NCI-H128 (cell line): ENCODE data around the gene MACROD1.
"Not testable (repeated sequence)": the region's sequence is repeated elsewhere in the genome, so short reads cannot be mapped to it uniquely, and the experiment has no call there.

ENCODE experiments used
- DNase-seq: peaks from one replicate; lab custom pipeline; 2025; ENCODE audit not compliant: unreplicated experiment; lab: John Stamatoyannopoulos, UW

MACROD1 gene

DNA sequence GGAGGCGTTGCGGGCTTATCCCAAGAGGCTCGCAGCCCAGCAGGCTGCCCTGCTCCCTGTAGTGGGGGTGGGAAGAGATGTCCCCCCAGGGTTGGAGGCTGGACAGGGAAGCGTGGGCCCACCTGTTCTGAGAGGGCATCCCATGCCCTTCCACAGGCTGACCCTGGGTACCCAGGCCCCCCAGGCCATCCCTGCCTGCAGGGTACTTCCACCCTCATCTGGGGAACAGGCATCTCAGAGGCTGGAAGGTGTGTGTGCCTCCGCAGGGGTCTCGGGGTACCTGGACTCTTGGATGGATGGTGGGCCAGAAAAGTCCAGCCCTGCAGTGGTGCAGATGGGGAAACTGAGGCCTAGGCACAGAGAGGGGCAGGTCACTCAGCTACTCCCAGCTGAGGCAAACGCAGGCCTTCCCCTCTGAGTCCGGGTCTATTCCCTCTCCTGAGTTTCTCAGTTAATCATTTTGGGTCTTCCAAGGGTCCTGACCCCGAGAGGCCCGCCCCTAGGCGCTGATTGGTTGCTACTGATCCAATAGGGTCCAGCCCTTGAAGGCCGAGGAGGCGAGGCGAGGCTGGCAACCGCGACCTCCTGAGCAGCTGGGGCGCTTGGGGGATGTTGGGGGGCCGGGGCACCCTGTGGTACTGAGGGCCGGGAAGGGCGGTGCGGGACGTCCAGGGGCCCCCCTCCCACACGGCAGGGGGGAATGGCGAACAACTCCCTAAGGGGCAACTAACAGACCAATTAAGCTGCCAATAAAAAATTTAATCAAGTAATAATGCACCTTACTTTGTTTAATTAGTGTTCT, 106.4 kb downstream of the MACROD1 start:
- no peak for DNase-seq

DNA sequence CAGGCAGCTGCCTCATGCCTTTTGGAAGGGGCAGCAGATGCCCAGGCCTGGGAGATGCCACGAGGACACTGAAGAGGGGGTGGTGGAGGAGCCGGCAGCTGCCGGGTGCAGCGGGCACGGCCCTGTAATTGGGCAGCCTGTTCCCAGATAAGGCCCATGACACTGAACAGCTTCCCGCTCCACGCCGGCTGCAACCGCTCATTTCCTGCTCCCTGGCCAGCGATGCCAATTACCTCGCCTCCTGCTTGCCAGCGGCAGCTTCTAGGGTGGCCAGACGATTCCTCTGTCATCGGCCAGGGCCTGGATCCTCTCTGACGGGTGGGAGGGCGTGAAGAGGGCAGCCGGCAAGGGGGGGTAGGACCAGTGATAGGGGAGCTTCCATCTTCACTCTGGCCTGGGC, 107.4 kb downstream of the MACROD1 start:
- DNase-seq: no peak

DNA sequence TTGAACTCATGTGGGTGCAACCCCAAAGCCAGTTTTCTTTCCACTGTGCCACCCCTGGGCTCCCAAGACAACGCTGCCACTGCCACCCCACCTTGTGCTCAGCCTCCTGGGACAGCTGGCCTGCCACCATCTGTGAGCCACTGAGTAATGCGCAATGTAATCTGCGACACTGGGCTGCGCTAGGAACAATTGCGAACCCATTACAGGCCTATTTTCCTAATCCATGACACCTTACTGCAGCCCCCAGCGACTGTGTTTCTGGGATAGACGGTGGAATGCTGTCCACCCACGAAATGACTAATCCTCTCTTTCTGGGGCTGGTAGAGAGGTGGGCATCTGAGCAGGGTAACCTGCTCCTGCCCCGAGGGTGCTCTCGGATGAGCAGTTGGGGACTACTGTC, 108.0 kb downstream of the MACROD1 start:
- no peak for DNase-seq

DNA sequence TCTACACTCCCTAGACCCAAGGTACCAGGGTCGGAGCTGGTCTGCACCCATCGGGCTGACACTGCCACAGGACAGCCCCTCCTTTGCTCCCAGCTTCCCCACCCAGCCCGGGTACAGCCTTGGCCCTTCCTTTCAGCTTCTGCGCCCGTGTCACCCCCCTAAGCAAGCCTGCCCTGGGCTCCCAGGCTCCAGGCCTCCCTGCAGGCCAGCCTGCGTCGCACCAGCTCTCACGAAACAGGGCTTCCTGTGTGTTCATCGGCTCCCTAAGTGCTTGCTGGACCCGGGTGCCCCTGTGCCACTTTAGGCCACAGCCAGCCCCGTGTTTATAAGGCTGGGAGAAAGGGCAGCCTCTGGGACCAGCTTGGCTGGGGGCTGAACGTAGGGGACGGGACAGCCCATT, 109.1 kb downstream of the MACROD1 start:
- DNase-seq: no peak

DNA sequence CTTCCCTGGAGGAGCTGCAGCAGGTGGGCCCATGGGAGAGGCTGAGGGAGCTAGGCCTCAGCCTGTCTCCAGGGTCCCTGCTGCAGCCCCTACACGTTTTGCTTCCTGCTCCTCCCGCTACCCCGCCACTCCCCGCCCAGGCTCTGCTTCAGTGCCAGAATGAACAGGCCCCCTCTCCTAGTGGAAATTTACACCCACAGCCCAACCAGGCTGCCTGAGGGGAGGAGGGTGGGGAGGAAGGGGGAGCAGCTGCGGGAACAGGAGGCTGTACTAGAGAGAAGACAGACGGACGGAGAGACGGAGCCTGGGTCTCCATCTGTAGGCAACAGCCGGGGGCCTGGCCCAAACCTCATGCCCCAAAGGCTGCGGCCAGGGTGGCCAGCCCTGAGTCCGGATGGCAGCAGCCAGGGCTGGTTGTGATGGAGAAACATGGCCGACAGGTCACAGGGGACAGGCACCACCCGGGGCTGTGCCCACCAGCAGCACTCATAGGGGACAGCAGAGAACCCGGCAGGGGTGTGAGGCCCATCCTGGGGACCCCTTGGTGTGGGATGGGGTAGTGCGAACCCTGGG, 109.6 kb downstream of the MACROD1 start:
- DNase-seq: no peak

DNA sequence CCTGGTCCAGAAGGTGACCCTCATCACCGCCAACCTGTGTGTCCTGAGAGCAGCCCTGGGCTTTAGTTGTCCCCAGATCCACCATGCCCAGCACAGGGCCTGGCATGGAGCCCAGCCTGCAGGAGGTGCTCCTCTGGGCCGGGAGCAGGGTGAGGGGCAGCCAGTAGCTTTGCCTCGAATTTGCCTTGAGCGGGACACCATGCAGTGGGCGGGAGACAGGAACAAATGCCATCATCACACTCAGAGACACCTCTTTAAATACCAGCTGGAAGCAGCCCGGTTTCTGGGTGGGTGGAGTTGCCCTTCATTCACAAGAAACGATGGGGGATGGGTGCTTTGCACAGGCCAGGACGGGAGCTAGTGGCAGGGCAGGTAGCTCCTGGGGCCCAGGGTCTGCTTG, 110.8 kb downstream of the MACROD1 start:
- DNase-seq: no peak

DNA sequence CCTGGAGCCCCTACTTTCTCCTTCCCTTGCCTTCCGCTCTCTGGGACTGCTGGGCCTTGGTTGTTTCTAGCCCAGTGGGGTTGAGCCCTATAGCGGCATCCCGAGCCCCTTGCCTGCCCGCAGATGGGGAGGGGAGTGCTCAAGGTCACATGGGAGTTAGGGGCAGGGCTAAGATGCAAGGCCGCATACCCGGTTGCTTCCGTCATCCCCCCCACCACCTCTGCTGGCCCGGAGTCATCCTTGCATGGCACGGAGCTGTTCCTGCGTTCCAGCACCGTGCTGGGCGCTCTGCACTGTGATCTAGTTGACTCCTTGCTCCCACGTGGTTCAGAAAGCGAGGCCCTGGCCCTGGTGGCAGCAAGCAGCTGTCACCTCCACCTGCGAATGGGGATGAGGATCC, 112.2 kb downstream of the MACROD1 start:
- DNase-seq: no peak

DNA sequence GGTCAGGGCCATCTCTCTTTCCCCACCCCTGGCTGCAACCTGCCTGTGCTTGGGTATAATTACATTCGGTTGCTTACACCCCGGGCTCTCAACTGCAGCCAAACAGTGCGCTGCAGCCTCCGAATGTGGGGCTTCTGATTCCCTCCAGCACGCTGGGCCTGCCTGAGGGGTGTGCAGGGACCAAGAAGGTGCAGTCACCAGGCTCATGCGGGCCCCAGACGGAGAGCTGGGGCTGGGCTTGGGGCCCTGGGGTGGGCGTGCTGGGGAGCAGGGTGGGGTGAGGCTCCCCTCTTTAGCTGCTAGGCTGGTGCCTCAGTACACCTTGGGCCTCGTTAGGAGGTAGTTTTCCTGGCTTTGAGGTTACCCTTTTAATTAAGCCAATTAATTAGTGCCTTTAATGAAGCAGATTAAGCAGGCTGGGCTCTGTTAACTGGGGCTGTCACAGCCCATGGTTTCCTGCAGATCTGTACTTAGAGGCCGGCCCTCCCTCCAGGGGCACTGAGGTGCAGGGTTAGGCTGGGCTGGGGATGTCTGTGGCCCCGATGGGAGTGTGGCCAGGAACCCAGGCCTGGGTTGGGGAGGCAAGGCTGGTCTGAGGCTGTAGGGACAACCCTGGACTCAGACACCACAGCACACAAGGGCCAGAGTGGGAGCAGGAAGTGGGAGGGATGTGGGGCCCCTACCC, 112.8 kb downstream of the MACROD1 start:
- no peak for DNase-seq

DNA sequence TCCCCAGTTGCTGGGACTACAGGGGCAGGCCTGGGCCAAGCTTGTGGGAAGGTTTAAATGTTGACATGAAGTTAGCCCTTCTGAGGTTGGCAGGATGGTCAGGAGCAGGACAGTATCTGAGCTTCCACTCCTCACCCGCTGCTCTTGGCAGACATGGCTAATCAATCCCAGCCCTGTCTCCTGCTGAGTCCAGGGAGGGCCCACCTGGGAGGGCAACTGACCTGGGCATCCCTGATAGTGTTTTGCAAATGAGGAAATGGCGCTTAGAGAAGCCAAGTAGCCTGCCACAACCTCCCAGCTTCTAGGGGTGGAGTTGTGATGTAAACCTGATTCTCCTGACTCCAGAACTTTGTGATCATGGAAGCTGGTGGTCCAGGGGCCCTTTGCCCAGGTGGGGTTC, 113.5 kb downstream of the MACROD1 start:
- DNase-seq: no peak

DNA sequence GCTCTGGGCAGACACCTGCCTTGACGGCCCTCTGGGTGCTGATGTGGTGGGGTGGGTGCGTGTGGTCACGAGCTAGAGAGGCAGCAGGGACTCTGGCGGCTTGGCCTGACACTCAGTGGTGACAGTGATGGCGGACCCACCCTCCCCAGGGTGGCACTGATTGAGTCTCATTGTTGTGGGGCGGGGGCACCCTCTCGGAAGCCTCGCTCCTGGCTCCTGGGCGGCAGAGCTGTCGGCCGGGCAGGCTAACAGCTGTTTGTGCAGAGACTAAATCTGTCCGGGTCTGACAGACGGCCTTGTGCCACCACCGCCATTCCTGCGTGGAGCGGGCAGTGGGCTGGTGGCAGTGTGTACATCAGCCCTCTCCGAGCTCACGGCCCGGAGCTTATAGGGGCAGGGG, 114.6 kb downstream of the MACROD1 start:
- DNase-seq: no peak

DNA sequence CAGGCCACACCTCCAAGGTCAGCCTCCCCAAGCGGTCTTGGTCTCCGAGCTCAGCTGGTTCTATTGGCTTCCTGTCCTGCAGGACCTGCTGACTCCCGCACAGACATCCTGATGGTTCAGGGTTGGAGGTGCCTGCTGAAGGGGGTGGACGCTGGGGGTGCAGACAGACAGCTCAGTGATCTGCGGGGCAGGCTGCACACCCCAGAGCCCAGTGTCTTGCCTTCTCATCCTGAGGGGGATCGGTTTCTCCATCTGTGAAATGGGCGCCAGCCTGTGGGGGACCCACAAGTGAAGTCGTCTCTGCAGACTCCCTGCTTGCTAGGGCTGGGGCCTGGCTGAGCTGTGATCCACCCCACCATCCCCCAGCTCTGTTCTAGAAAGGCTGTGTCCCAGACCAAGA, 116.4 kb downstream of the MACROD1 start:
- DNase-seq: no peak

DNA sequence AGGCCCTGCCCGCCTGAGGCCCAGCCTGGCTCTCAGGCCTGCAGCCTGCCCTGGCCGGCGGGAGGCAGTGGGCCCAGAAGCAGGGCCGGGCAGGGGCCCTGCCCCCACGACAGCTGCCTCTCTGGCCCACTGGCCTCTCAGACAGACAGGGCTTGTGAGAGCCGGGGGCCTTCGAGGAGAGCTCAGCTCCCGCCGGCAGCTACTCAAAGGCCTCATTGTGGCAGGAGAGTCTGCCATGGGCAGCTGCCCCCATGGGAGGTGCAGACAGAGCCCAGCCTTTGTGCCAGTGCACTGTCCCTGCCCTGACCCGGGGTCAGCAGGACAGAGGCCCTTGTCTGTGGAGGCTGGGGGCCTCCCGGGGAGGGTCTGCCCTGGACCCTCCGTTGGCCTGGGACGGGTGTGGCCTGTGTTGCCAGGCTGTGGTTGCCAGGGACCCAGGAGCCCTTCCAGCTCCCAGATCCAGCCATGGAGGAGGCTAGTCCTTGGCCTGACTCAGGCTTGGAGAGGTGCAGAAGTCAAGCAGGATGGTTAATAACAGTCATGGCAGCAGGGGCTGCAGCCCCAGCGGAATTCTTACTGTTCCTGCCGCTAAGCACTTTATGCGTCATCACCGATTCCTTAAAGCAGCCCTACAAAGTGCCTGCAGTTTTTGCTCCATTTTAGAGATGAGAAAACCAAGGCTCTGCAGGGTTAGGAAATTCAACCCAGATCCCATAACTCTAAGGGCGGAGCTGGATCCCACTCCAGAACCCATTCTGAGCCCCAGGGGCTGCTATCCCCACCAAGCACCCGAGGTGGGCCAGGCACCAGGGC, 117.7 kb downstream of the MACROD1 start:
- no peak for DNase-seq

DNA sequence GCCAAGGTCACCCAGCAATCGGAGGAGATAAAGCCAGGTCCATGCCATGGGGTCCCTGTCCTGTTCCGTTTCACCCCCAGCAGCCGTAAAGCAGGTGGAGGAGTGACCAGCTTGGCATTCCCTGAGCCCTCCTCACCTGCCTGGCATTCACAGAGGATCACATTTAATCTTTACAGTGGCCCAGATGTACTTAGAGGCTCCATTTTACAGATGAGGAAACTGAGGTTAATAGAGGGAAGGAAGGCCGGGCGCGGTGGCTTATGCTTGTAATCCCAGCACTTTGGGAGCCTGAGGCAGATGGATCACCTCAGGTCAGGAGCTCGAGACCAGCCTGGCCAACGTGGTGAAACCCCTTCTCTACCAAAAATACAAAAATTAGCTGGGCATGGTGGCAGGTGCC, 118.5 kb downstream of the MACROD1 start:
- DNase-seq: not testable (repeated sequence)

DNA sequence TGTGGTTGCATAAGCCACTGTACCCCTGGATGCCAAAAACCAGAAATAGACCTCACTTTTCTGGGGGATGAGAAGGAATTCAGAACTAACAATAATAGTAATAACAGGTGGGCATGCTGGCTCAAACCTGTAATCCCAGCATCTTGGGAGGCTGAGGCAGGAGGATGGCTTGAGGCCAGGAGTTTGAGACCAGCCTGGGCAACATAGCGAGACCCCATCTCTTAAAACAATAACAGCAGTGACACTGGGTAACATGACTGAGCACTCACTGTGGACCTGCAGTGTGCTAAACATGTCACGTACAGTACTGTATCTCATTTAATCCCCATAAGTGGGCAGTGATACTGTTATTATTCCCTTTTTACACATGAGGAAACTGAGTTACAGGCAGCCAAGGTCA, 120.2 kb downstream of the MACROD1 start:
- DNase-seq: no peak

DNA sequence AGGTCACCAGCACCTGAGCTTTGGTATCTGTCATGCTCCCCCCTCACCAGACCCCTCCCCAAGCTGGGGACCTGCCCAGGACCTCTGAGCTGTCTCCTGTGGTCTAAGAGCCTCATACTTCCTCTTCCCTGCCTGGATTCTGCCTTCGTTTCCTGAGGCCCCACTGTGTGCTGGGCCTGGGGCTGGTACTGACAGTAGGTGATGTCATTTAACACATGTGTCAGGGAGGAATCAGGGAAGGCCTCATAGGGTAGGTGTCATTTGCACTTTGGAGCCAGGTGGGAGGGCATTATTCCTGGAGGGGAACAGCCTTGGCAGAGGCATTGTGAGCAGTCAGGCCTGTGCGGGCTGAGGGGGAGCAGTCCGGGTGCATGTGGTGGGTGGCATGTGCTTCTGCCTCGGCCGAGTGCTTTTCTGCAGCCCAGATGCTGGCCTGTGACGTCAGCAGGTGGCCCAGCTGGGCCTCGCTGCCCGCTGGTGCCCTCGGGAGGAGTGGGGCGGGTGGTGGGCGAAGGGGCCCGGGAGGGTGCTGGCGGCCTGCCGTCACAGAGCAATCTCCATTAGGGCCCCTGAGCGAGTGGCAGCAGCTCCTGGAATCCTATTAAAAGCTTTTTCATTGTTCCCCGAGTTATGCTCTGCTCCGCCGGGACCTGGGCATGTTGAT, 121.1 kb downstream of the MACROD1 start:
- DNase-seq: peak; percentile 37

DNA sequence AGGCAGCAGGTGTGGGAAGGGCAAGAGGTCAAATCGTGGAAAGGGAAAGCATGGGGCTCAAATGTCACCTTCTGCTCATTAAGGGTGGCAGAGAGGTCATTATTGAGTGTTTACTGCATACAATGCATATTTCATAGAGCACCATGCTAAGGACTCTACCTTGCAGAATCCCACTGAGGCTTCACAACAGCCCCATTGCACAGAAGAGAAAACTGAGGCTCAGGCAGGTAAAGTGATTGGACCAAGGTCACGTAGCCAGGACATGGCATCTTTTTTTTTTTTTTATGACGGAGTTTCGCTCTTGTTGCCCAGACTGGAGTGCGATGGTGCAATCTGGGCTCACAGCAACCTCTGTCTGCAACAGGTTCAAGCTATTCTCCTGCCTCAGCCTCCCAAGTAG, 122.4 kb downstream of the MACROD1 start:
- DNase-seq: no peak

DNA sequence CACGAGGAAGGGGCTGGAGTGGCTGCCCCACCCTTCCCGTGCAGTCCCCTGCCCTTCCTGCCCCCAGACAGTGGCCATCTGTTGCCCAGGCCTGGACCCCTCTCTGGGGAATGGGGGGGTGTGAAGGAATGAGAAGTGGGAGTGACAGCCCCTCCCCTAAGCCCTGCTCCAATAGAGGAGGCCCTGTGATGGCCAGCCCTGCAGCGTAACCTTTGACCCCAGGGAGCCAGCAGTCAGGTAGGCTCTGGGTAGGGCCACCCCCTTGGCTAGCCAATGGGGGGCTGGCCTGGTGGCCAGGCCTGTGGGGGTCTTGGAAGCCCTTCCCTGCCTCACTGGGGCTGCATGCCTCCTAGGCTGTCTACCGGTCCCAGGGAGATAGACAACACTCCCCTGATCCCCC, 123.6 kb downstream of the MACROD1 start:
- DNase-seq: no peak

DNA sequence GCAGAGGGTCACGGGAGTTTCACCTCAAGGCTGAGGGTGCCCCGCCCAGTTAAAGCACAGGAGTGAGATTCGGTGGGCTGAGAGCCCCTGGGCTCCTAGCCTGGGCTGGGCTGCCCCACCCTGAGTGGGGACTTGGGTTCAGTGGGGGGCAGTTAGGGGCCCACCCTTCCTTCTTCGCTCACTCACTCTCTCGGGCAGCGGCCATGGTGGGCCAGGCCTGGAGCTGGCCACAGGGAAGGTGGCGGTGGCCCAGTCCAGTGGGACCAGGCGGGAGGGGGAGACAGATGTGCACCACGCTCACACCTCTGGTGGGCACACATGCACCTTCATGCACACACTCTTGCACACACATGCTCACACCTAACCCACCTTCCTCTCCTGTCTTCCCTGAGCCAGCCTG, 124.1 kb downstream of the MACROD1 start:
- no peak for DNase-seq

DNA sequence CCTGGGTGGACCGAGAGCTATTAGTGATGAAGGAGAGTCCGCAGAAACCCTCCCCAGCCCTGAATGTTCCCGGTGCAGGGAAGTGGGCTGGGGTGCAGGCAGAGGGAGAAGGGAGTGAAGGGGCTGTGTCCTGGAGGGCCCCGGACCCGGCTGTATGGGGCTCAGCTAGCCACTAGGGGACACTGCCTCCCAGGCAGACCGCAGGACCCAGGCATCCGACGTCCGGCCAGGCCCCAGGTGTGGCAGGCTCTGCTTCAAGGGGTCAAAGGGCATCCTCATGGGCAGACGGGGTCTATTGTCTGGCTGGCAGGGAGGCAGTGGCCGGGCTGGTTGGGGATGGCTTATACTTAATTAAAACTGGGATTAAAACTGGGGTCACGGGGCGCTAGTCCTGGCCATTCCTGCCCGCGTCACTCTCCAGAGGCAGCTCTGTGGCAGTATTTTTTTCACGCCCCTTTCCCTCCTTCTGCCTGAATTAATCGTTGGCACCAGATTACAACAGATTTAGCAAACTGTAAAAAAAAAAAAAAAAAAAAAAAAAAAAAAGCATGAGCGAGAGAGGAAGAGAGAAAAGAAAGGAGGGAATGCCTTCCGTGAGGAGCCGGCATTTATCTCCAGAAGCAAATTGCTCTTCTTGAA, 125.1 kb downstream of the MACROD1 start:
- no peak for DNase-seq

DNA sequence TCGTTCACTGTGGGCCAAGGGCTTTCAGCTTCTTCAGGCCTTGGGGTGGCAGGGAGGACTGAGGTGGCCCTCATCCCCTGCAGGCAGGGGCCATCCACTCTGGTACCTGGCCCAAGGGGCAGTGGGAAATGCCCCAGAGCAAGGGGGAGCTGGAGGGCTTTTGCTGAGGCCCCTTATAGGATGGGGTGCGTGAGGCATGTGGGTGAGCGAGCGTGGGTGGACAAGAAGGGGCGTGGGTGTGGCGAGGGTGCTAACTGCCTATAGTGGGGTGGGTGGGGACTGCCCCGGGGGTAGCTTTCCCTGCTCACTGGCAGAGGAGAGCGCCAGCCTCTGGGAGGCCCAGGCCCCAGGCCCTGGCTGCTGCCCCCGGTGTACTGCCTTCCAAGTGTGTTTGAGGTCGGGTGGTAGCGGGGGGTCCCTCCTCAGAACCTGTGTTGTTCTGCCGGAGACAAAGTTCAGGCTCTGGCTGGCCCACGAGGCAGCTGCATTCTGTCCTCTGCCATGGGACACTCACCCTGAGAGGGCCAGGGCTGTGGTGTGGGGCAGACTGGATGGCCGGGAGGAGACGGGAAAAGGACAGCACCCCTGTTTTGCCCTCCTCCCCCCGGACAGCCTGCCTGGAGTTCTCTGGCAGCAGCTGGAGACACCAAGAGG, 126.8 kb downstream of the MACROD1 start:
- DNase-seq: no peak
